HEK293 (cell line): ENCODE data around the gene AGMO.

ENCODE experiments used
- CTCF ChIA-PET: fragments of 350-600 bp; formaldehyde crosslinking; extraction: SDS; loops from one replicate; lab custom pipeline; 2021; ENCODE audit warnings: antibody characterized with exemption; lab: Yijun Ruan, JAX
- POLR2A ChIA-PET: fragments of 300-600 bp; formaldehyde crosslinking; extraction: SDS; loops from one replicate; lab custom pipeline; 2020; ENCODE audit warnings: antibody characterized with exemption, inconsistent platforms; lab: Yijun Ruan, JAX
- H3K27ac ChIP-seq: fragments of 200-500 bp; sonication (Bioruptor generic); 2 replicates; pipeline ENCODE4 v1.5.1; 2014; ENCODE audit warnings: low read depth, low read length, control low read depth, inconsistent platforms; ENCODE audit errors: extremely low read depth
- H3K36me3 ChIP-seq, 2 experiments: fragments of 200-500 bp in 1 of 2; sonication (Bioruptor generic) in 1 of 2; 1 replicate in 1 of 2; 2 replicates in 1 of 2; pipeline ENCODE4 v1.5.1; 2014 to 2017; ENCODE audit warnings: inconsistent platforms in 2 of 2, low read length in 2 of 2; ENCODE audit not compliant: control insufficient read depth in 2 of 2, insufficient read depth in 1 of 2
- H3K4me1 ChIP-seq: fragments of 200-500 bp; sonication (Bioruptor generic); 2 replicates; pipeline ENCODE4 v1.5.1; 2014; ENCODE audit warnings: mild to moderate bottlenecking, low read length, inconsistent platforms; ENCODE audit not compliant: control insufficient read depth, insufficient read depth
- H3K4me3 ChIP-seq: 2 replicates; pipeline ENCODE4 v1.5.1; 2011; ENCODE audit warnings: low read depth, mild to moderate bottlenecking, control low read depth, low read length, moderate library complexity
- H3K9me3 ChIP-seq: fragments of 200-500 bp; sonication (Bioruptor generic); 2 replicates; pipeline ENCODE4 v1.5.1; 2014; ENCODE audit warnings: low read depth, low read length, inconsistent platforms; ENCODE audit not compliant: control insufficient read depth, insufficient read depth
- RBAK ChIP-seq: fragments of 450-650 bp; formaldehyde crosslinking; IDR thresholded peaks from 2 replicates; pipeline ENCODE4 v1.5.1; 2016; ENCODE audit warnings: missing biosample characterization, missing genetic modification characterization
- SP2 ChIP-seq: fragments of 450-650 bp; formaldehyde crosslinking; IDR thresholded peaks from 2 replicates; pipeline ENCODE4 v1.5.1; 2016; ENCODE audit warnings: missing biosample characterization, missing genetic modification characterization
- ZFP41 ChIP-seq: fragments of 450-650 bp; formaldehyde crosslinking; IDR thresholded peaks from 2 replicates; pipeline ENCODE4 v1.5.1; 2016; ENCODE audit warnings: missing biosample characterization, missing genetic modification characterization, borderline replicate concordance
- ZNF155 ChIP-seq: fragments of 450-650 bp; formaldehyde crosslinking; IDR thresholded peaks from 2 replicates; pipeline ENCODE4 v1.5.1; 2016; ENCODE audit warnings: missing biosample characterization, missing genetic modification characterization
- ZNF214 ChIP-seq: fragments of 450-650 bp; formaldehyde crosslinking; IDR thresholded peaks from 2 replicates; pipeline ENCODE4 v1.5.1; 2017; ENCODE audit warnings: missing biosample characterization, mild to moderate bottlenecking, missing genetic modification characterization, borderline replicate concordance
- ZNF530 ChIP-seq: fragments of 450-650 bp; formaldehyde crosslinking; IDR thresholded peaks from 2 replicates; pipeline ENCODE4 v1.5.1; 2016; ENCODE audit warnings: low read depth, missing biosample characterization, missing genetic modification characterization
- ZNF561 ChIP-seq: fragments of 450-650 bp; IDR thresholded peaks from 2 replicates; pipeline ENCODE4 v1.5.1; 2018; ENCODE audit warnings: missing biosample characterization, missing genetic modification characterization, borderline replicate concordance
- ZNF596 ChIP-seq: fragments of 450-650 bp; IDR thresholded peaks from 2 replicates; pipeline ENCODE4 v1.5.0; 2018; ENCODE audit warnings: missing biosample characterization, mild to moderate bottlenecking, missing genetic modification characterization, moderate library complexity
- ZNF701 ChIP-seq: fragments of 450-650 bp; formaldehyde crosslinking; IDR thresholded peaks from 2 replicates; pipeline ENCODE4 v1.5.1; 2016; ENCODE audit warnings: missing biosample characterization, missing genetic modification characterization
- ZNF704 ChIP-seq: fragments of 450-650 bp; formaldehyde crosslinking; IDR thresholded peaks from 2 replicates; pipeline ENCODE4 v1.5.1; 2016; ENCODE audit warnings: missing biosample characterization, missing genetic modification characterization
- ZNF76 ChIP-seq: fragments of 450-650 bp; formaldehyde crosslinking; IDR thresholded peaks from 2 replicates; pipeline ENCODE4; 2016; ENCODE audit warnings: low read depth, missing biosample characterization, missing genetic modification characterization, borderline replicate concordance
- ZNF777 ChIP-seq: fragments of 450-650 bp; formaldehyde crosslinking; IDR thresholded peaks from 2 replicates; pipeline ENCODE4 v1.5.1; 2017; ENCODE audit warnings: missing biosample characterization, missing genetic modification characterization, borderline replicate concordance
- TF ChIP-seq, protein P1 (sequence below): fragments of 450-650 bp; formaldehyde crosslinking; IDR thresholded peaks from 2 replicates; pipeline ENCODE4 v1.5.1; 2016; ENCODE audit warnings: missing biosample characterization, missing genetic modification characterization
- TF ChIP-seq, protein P2 (sequence below): fragments of 450-650 bp; formaldehyde crosslinking; IDR thresholded peaks from 2 replicates; pipeline ENCODE4 v1.5.1; 2016; ENCODE audit warnings: missing biosample characterization, missing genetic modification characterization

Gene AGMO

DNA sequence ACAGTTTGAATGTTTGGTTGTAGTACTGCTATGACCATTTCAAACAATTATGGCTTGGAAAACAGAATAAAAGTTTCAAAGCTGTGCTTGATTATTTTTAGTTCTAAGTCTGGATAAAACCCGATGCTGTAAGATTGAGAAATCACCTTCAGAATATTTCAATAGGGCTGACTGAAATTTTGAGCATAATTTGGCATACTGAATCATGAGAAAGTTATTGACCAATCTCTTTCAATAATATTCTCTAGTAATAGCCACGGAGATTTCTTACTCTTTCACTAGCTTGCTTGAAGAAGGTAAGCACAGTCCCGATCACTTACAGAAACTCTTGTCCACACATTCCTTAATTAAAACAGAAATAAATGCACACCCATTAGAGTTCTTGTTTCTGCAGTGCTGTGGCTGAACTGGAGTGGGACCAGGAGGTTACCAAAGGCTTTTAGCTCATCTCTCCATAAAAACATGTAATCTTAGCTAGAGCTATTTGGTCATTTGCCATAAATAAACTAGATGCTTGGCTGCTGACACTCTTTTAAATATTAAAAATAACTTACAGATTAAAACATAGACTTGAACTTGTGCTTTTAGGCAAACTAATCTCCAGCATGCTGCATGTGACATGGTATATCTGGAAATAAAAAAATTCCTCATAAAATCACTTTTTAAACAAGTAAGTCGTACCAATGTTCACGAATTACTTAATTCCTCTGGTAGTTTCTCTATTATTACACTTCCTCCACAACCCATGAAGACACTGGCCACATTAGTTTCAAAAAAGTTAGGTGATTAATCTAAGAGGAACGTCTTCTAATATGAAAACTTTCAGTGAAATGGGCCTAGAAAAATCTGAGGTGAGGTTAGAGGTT, 97.8 kb downstream of the AGMO start:
- no peak overlapping the region for H3K4me3 ChIP-seq
- CTCF ChIA-PET = interaction anchor here (0.5 kb wide), 1 partner anchor 507 kb away, joined by 4 read pairs; no protein-coding TSS in a partner anchor
- TF ChIP-seq, protein P1, sequence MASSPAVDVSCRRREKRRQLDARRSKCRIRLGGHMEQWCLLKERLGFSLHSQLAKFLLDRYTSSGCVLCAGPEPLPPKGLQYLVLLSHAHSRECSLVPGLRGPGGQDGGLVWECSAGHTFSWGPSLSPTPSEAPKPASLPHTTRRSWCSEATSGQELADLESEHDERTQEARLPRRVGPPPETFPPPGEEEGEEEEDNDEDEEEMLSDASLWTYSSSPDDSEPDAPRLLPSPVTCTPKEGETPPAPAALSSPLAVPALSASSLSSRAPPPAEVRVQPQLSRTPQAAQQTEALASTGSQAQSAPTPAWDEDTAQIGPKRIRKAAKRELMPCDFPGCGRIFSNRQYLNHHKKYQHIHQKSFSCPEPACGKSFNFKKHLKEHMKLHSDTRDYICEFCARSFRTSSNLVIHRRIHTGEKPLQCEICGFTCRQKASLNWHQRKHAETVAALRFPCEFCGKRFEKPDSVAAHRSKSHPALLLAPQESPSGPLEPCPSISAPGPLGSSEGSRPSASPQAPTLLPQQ (tag by site-specific recombination) = no peak
- TF ChIP-seq ZNF214 = no peak
- TF ChIP-seq ZNF701 (tag by site-specific recombination) = no peak
- no peak for TF ChIP-seq ZNF777 (tag by site-specific recombination)
- TF ChIP-seq RBAK (tag by site-specific recombination) = no peak
- TF ChIP-seq, all 188 proteins: peak for 0
- POLR2A ChIA-PET = no interaction called here
- Histone ChIP-seq H3K9me3 (no peaks in the 10 kb centered on the region), H3K4me1 (no peaks in the 10 kb centered on the region), H3K27ac (no peak overlapping the region), H3K36me3 (no peaks in the 10 kb centered on the region)

DNA sequence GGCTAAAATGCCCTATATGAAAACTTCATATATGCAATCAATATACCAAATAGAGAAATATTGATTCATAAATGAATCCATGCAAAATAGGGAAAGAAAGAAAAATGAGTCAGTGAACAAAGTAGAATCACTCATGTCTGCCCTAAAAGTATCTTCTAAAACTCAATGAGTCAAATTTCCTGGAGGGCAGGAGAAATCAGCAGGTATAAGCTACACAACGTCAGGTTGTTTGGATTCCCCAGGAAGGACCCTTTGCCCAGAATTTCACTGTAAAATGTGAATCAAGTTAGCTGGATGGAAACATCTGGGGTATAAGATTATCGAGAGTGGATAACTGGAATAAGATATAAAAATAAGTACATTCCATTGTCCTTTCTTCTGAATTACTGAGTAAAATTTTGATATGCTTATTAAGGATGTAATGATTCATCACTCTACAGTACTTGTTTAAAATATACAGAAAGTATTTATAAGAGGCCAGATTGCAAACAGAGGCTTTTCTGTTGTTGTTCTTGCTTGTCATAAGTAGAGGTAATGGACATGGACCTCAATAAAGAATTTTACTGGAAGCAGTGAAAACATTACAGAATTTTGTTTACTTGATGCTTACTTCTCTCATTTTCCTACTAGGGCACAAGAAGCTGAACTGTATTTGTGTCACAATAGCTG, 99.0 kb downstream of the AGMO start:
- no peak for TF ChIP-seq ZNF76 (tag by site-specific recombination)
- no peak for TF ChIP-seq SP2 (tag by site-specific recombination)
- no peak for TF ChIP-seq ZNF561 (tag by site-specific recombination)
- no peak for TF ChIP-seq ZFP41 (tag by site-specific recombination)
- H3K9me3 ChIP-seq = no peaks in the 10 kb centered on the region
- ChIA-PET CTCF (interaction anchor here (0.5 kb wide), 2 partner anchors 262 to 506 kb away, joined by 3 to 4 read pairs; no protein-coding TSS in a partner anchor), POLR2A (no interaction called here)
- no peak overlapping the region for H3K4me3 ChIP-seq
- no peaks in the 10 kb centered on the region for H3K4me1 ChIP-seq
- no peak overlapping the region for H3K27ac ChIP-seq
- no peaks in the 10 kb centered on the region for H3K36me3 ChIP-seq

GRCh38 chr7:15461576-15461975, 100.2 kb downstream of the AGMO start:
- ChIA-PET POLR2A (no interaction called here), CTCF (interaction anchor here (0.6 kb wide), 1 partner anchor 17 kb away, joined by 4 read pairs; no protein-coding TSS in a partner anchor)
- no peaks in the 10 kb centered on the region for H3K36me3 ChIP-seq
- TF ChIP-seq ZNF704 = no peak
- TF ChIP-seq ZNF530 (tag by site-specific recombination) = no peak
- no peak for TF ChIP-seq ZNF596 (tag by site-specific recombination)
- TF ChIP-seq, all 188 proteins: peak for 0
- Histone ChIP-seq H3K4me1 (no peaks in the 10 kb centered on the region), H3K9me3 (no peaks in the 10 kb centered on the region), H3K27ac (no peak overlapping the region), H3K4me3 (no peak overlapping the region)

GRCh38 chr7:15459018-15459615, 102.7 kb downstream of the AGMO start:
- H3K4me1 ChIP-seq = no peaks in the 10 kb centered on the region
- H3K36me3 ChIP-seq = no peaks in the 10 kb centered on the region
- no peak for TF ChIP-seq ZNF155 (tag by site-specific recombination)
- TF ChIP-seq, protein P2, sequence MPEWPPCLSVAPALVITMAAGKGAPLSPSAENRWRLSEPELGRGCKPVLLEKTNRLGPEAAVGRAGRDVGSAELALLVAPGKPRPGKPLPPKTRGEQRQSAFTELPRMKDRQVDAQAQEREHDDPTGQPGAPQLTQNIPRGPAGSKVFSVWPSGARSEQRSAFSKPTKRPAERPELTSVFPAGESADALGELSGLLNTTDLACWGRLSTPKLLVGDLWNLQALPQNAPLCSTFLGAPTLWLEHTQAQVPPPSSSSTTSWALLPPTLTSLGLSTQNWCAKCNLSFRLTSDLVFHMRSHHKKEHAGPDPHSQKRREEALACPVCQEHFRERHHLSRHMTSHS (tag by site-specific recombination) = no peak
- no peak overlapping the region for H3K27ac ChIP-seq
- POLR2A ChIA-PET = no interaction called here
- no peaks in the 10 kb centered on the region for H3K9me3 ChIP-seq
- no peak overlapping the region for H3K4me3 ChIP-seq
- CTCF ChIA-PET = interaction anchor here (0.7 kb wide), 1 partner anchor 120 kb away, joined by 3 read pairs; no protein-coding TSS in a partner anchor
